HFF-Myc (cell line): Measurements from ENCODE around the gene SPRED2.

Experiments
- DNase-seq: peaks from one replicate; pipeline ENCODE4 v3.0.0-alpha.2; 2011; ENCODE audit warnings: low read depth; ENCODE audit errors: extremely low read depth
- H3K4me3 ChIP-seq: replicated peaks from 2 replicates; pipeline ENCODE4 v1.5.1; 2011; ENCODE audit warnings: low read depth, mild to moderate bottlenecking, control low read depth, low read length
- TF ChIP-seq, protein P1 (sequence below): IDR thresholded peaks from 2 replicates; pipeline ENCODE4 v1.5.1; 2012; ENCODE audit warnings: mild to moderate bottlenecking, low read depth, low read length, control low read depth; ENCODE audit errors: missing control alignments

SPRED2 gene

DNA sequence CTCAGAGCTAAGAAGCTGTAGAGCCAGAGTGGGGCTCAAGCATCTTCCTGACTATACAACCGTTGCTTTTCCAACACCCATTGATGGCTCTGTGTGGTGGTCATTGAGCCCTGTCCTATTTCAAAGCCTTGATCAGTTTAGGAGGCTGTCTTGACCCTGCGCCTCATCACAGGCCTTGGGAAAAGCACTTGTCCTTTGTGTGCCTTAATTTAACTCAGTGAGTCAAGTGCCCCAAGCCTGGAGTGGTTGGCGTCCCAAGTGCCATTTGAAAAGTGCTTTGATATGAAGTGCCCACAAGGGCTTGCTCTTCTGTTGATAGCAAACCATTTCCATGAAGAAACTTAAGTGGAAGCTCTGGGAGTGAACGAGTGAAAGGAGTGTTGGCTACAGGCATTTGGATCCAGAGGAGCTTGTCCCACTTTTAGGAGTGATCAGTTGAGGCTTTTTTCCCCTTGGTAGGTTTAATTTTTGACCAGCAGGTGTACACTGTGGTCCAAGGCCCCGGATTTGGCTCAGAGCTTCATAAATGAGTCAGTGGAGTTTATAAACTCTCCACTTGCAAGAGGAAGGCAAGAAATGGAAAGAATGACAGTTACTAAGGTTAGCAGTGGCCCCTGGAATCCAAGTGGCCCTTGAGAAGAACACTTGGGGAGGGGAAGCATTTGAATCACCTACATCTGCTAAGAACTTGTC, 154.5 kb downstream of the SPRED2 start:
- TF ChIP-seq, protein P1, sequence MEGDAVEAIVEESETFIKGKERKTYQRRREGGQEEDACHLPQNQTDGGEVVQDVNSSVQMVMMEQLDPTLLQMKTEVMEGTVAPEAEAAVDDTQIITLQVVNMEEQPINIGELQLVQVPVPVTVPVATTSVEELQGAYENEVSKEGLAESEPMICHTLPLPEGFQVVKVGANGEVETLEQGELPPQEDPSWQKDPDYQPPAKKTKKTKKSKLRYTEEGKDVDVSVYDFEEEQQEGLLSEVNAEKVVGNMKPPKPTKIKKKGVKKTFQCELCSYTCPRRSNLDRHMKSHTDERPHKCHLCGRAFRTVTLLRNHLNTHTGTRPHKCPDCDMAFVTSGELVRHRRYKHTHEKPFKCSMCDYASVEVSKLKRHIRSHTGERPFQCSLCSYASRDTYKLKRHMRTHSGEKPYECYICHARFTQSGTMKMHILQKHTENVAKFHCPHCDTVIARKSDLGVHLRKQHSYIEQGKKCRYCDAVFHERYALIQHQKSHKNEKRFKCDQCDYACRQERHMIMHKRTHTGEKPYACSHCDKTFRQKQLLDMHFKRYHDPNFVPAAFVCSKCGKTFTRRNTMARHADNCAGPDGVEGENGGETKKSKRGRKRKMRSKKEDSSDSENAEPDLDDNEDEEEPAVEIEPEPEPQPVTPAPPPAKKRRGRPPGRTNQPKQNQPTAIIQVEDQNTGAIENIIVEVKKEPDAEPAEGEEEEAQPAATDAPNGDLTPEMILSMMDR, result no peak
- H3K4me3 ChIP-seq, result no peak overlapping the region
- DNase-seq, result no peak

DNA sequence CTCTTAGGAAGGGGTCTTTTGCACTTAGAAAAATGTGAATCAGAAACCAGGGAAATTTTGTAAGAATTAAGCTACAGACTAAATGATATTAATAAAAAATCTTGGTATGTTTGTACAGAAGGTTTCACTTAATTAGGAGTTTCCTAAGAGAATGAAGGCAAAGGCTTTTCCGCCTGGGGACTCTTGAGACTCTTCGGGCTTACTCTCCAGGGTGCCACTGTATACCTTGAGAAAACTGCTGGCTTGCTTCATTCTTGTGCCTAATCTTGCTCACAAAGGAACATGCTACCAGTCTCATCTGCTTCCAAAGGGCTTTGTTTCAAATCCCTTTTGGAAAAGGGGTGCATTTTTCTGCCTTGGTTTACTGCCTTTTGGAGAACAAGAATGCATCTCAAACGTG, 155.3 kb downstream of the SPRED2 start:
- TF ChIP-seq, protein P1, result no peak
- no peak for DNase-seq
- H3K4me3 ChIP-seq, result no peak overlapping the region

DNA sequence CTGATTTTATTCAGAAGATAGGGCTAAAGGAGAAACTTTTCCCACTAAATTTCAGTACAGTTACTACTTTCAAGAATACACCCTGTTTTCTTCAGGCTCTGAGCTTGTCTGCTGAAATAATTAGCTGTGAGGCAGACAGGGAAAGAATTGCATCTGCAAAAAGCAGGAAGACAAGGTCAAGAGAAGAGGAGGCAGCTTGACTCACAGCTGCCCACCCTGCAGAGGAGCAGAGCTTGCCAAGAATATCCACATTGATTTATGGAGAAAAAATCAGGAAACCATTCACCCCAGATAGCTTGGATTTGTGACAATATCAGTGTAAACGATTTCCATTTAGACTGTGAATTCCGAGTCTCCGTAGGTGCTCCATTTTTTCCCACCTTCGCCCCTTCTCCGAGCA, 155.8 kb downstream of the SPRED2 start:
- TF ChIP-seq, protein P1, result no peak
- no peak overlapping the region for H3K4me3 ChIP-seq
- no peak for DNase-seq

DNA sequence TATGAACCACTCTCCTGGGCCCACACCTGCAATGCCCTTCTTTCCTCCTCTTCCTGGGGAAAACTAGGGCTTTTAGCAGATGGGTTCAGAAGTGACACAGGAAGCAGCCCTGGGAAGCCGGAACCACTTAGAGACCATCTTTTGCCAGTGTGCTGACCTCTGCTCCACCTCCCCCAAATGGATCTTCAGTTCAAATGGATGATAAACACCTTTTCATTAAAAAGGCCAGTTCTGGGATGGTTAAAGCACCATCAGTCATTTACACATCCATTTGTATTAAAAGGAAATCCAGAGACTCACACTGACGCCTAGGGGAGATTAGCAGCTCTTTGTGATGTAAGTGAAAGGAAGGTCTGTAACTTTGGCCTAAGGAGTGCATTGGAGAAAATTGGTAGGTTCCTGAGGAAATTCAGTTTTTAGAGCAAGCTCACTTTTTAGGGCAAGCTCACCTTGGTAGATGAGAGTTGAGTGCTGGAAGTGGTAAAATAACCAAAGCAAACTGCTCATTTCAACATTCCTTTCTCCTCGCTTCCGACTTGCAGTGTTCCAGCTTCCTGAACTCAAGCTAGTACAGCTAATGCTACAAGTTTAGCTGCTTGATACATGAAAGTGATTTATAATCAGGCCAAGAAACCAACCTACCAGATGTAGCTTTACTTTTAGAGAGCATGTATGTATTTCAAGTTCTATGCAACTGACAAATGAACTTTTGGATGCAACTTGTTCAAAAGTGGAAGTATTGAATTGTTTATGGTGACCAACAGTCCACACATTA, 157.1 kb downstream of the SPRED2 start:
- H3K4me3 ChIP-seq, result no peak overlapping the region
- TF ChIP-seq, protein P1, result no peak
- DNase-seq, result no peak

DNA sequence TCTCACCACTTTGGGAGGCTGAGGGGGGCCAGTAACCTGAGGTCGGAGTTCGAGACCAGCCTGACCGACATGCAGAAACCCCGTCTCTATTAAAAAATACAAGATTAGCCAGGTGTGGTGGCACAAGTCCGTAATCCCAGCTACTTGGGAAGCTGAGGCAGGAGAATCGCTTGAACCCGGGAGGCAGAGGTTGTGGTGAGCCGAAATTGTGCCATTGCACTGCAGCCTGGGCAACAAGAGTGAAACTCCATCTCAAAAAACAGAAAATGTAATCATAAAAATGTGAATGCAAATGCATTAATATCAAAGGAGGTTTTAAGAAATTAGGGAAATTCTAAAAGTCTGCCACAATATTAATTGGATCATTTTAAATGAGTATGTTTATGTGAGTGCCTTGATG, 159.1 kb downstream of the SPRED2 start:
- no peak for DNase-seq
- no peak overlapping the region for H3K4me3 ChIP-seq
- TF ChIP-seq, protein P1, result no peak

DNA sequence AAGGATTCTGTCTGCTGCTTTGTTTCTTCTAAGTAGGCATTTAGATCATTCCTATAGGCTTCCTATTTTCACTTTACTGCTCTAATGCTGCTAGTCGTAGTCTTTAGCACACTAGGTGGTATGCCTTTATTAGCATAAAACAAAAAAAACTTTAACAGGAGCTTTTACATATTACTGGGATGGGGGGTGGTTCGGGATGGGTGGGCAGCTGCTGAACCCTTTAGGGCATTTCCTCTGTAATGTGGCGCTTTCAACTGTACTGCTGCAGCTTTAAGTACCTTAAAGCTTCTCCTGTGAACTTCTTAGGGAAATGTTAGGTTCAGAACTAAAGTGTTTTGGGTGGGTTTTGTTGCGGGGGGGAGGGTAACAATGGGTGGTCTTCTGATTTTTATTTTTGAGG, 163.4 kb downstream of the SPRED2 start:
- no peak overlapping the region for H3K4me3 ChIP-seq
- TF ChIP-seq, protein P1, result no peak

More for the DNA sequence above, 163.4 kb downstream of the SPRED2 start:
- DNase-seq, result no peak
